Cardiac fibroblast (primary cell): ENCODE measurements around the gene NTN1.

Experiments
- DNase-seq, 2 donors: peaks; one replicate each; pipeline versions ENCODE4 v3.0.0 to v3.0.0-alpha.2; 2010; ENCODE audit warnings: low read depth in 2 of 2
- H3K4me3 ChIP-seq, 2 donors: replicated peaks in 1 of 2; 1 replicate in 1 of 2; 2 replicates in 1 of 2; pipeline ENCODE4 v1.5.1; 2011; ENCODE audit warnings: low read depth in 2 of 2, low read length in 2 of 2, mild to moderate bottlenecking in 2 of 2, moderate library complexity in 1 of 2
- CTCF ChIP-seq: IDR thresholded peaks from one replicate; pipeline ENCODE4 v1.5.1; 2011; ENCODE audit warnings: low read depth, mild to moderate bottlenecking, low read length, inconsistent platforms

NTN1 gene

DNA sequence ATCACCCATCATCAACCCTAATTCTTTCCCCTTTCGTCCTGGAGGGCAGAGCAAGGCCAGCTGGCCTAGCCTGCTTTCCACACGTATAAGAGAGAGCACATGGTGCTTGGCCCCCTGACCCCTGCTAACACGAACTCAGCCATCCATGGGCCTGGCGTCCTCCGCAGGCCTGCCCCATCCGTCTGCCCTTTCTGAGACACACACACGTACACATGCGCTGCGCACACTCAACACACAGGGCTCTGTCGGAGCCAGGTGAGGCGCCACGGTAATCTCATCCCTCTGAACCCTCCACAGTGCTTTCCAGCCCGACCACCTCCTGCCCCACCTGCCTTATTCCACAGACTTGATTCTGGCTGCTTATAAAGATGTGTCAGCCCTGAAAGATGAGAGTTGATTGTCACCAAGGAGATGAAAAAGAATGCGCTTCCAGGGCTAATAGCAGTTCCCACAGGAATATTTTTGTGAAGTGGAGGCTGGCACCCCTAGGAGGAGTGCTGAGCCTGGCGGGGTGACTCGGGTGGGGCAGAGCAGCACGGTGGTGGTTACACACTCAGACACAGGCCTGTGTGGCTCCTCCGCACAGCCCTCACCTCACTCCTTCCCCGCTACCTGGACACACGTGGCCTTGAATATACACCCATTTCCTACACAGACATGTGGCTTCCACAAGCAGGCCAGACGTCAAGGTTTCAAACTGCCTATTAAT, 228.1 kb downstream of the NTN1 start:
- H3K4me3 ChIP-seq, result no peak overlapping the region
- no peak for DNase-seq
- no peak for TF ChIP-seq CTCF

- no peak for TF ChIP-seq CTCF
- no peak overlapping the region for H3K4me3 ChIP-seq
- no peak for DNase-seq
These were observed 230.0 kb downstream of the NTN1 start for GRCh38 chr17:9251273-9251672.

DNA sequence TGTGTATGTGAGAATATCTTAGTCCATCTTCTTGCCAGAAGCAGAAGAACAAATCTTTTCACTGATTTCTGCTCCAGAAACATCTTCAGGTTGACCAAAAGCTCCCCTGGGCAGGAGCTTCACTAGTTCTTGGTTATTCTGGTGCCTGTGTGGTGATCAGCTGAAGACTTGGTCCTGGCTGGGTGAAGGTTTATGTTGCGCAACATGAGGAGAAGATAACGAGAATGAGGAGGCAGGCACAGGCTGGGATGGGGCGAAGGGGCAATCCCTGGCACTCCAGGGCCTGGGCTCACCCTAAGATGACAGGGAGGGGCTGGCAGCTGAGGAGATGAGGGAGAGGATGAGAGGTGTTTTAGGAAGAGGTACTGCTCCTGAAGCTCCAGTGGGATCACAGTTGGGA, 232.0 kb downstream of the NTN1 start:
- no peak for DNase-seq
- H3K4me3 ChIP-seq, result no peak overlapping the region
- no peak for TF ChIP-seq CTCF

GRCh38 chr17:9254841-9255240, 233.5 kb downstream of the NTN1 start:
- DNase-seq, result no peak
- no peak for TF ChIP-seq CTCF
- H3K4me3 ChIP-seq, result no peak overlapping the region

- no peak for DNase-seq
These were observed 234.5 kb downstream of the NTN1 start for GRCh38 chr17:9255833-9256232.

GRCh38 chr17:9256361-9256750, 235.0 kb downstream of the NTN1 start:
- no peak for TF ChIP-seq CTCF
- DNase-seq, result no peak
- no peak overlapping the region for H3K4me3 ChIP-seq

More at GRCh38 chr17:9255833-9256232, 234.5 kb downstream of the NTN1 start:
- TF ChIP-seq CTCF, result no peak
- H3K4me3 ChIP-seq, result no peak overlapping the region
